HG02763 (cell line): ENCODE results near the gene BTBD1.

Experiments
- ATAC-seq: cut with Tn5 transposase; IDR thresholded peaks from one replicate; pipeline ENCODE4 v1.9.1; 2021; ENCODE audit warnings: mild to moderate bottlenecking, moderate library complexity; ENCODE audit not compliant: unreplicated experiment

BTBD1 gene

GRCh38 chr15:82999426-82999825 is 67.6 kb downstream of the BTBD1 start:
- ATAC-seq = no peak

DNA sequence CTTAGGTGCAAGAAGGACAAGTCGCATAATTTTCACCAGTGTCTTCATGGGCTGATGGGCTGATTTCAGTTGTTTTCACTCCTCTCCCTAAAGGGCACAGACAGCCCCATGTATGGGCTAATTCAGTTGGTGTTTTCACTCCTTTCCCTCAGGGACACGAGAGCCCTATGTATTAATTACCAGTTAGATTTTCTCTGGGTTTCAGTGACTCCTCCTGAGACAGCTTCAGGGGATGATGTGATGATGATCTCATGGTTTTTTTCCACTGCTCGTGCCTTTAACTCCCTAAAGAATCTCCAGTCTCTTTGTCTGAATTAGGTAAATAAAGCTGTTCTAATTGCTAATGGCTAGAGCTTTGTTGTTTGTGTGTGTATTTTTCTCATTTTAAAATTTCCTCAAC is 71.1 kb downstream of the BTBD1 start:
- ATAC-seq = no peak

GRCh38 chr15:82995076-82995475 is 72.0 kb downstream of the BTBD1 start:
- no peak for ATAC-seq

DNA sequence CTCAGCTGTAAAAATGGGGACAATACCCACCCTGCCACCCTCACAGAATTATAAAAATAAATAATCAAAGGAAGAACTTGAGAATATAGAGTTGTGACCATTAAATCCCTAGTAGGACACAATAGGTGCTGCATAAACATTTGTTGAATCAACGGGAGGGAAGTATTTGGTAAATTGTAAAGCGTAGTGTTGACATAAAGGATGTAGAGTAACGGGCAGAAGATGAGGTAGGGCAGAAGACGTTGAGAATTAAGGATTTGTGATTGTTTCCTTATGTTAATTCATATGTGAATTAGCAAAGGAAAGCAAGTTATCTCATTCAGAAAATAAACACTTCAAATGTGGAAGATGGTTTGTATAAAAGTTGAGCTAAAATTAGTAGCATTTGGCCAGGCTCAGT is 73.9 kb downstream of the BTBD1 start:
- ATAC-seq = no peak

DNA sequence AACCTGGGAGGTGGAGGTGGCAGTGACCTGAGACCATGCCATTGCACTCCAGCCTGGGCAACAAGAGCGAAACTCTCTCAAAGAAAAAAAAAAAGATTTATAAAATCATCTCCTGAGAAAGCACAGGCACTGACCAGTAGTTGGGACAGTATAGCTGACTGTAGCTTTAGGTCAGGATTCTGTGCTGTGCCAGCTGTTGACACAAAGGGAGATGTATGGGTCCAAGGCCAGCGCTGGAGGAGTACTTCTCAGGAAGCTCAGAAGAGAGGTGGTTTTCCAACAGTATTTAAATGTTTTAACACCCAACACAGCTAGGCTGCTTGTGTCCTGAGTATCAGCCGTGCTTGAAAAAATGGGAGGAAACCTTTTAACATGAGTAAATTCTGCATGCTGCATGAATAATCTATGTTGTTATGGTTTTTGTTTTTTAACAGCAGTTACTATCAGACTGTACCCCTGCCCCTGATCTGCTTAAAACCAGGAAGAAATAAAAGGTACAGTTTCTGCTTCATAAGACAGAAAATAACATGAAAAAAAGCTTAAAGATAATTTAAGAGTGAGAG is 74.5 kb downstream of the BTBD1 start:
- ATAC-seq = no peak

DNA sequence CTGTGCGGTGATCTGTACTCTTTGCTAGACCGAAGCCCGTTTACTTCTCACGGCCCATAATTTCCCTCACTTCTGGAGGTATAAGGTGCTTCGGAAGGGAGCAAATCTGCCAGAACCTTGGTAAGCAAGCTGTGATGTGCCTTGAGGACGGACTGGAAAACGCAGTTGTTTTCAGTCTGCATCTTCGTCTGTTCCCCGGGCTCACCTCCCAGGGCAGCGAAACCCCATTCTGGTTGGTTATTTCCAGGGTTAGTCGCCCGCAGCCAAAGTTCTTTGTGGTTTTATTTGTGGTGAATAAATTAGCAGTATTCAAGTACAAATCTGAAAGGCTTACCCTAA is 80.6 kb downstream of the BTBD1 start:
- peak; percentile 13 for ATAC-seq

GRCh38 chr15:82985688-82986441 is 81.2 kb downstream of the BTBD1 start, which contains the start of gene RAMAC:
RAMAC (plus strand) TSS chr15:82986210; CDS start chr15:82989019, 2,809 bp downstream.
- peak; percentile 91 for ATAC-seq

DNA sequence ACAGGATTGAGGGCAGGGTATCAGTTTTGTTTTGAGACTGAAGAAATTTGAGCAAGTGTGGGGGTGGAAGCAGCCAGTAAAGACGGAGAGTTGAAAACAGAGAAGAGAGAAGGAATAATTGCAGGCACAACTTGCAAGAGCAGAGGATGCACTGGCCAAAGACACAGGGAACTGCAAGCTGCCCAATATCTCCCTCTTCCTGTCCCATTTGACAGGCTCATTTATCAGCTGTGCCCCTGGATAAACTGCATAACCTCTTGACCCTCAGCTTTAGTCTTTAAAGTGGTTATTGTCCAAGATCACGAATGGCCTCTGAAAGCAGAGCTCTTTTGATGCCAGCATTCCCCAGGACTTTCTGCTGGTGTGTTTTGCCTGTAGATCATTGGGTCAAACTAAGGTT is 86.1 kb downstream of the BTBD1 start:
- no peak for ATAC-seq

- no peak for ATAC-seq
Measured at GRCh38 chr15:82979726-82980125, 87.3 kb downstream of the BTBD1 start.

GRCh38 chr15:82978438-82978837 is 88.6 kb downstream of the BTBD1 start:
- ATAC-seq = no peak

DNA sequence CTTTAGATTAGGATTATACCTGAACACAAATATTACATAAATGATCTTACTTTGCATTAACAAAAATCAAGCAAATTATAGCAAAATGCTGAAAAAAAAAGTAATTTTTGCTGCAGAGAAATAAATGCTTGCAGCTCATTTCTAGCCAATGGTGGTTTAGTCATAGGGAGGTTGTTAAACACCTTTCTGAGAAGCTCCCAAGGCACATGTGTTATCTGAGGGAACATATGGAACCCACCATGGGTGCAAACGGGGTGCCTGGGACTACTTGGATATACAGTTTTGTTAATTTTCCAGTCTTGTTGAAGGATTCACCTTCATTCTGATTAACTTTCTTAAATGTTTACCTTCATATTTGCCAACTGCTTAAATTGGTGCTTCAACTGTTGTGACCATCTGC is 90.0 kb downstream of the BTBD1 start:
- ATAC-seq = no peak

GRCh38 chr15:82972990-82973389 is 94.1 kb downstream of the BTBD1 start:
- ATAC-seq = no peak

- no peak for ATAC-seq
Measured at GRCh38 chr15:82971218-82971984, 95.7 kb downstream of the BTBD1 start.

DNA sequence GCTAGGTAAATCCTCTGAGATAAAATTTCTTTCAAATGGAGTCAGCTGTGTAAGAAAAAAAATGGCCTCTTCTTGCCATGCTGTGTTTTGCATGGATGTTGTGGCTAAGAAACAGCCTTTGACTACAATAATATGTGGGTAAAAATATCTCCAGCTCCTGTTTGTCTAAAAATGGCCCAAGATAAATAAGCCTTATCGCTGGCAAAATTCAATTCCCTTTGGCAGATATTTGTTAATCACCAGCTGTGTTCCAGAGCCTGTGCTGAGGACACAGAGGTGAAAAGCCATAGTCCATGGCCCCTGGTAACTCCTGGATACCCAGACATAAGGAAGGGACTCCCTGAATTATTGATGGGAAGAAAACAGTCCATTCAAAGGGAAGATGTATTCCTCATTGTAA is 96.4 kb downstream of the BTBD1 start:
- no peak for ATAC-seq

- ATAC-seq = no peak
Measured at GRCh38 chr15:82970078-82970686, 96.9 kb downstream of the BTBD1 start.

DNA sequence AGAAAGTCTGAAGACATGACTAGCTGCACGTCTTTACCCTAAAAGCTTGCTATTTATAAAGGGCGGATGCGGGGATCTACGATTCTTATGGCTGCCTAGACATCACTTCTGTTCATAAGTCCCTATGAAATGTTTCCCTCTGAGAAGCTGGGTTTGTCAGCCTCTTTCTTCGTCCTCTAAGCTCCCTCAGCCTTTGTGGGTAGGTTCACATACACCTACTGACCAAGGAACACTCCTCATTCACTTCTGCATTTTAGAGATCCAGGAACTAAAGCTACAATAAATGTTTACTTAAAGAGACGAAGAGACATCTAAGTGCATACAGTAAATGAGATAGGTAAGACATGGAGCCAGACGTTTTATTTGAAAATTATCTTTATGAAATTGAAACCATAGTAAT is 97.7 kb downstream of the BTBD1 start:
- ATAC-seq = no peak

DNA sequence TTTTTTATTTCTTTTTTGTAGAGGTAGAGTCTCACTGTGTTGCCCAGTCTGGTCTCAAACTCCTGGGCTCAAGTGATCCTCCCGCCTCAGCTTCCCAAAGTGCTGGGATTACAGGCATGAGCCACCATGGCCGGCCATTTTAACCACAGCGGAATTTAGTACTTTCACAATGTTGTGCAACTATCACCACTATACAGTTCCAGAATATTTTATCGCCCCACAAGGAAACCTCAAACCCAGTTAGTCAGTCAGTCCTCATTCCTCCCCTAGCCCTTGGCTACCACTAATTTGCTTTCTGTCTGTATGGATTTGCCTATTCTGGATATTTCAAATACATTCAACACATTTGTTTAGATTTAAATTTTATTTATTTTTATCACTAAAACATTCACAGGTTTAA is 99.0 kb downstream of the BTBD1 start:
- no peak for ATAC-seq

GRCh38 chr15:82966671-82967071 is 100.4 kb downstream of the BTBD1 start:
- peak; percentile 58 for ATAC-seq
